Measurements from ENCODE around the gene IQGAP3.

Gene IQGAP3

GRCh38 chr1:156598125-156598524 is 25.8 kb upstream of the IQGAP3 start:
- no peak overlapping the region for H3K4me3 ChIP-seq (ENCODE audit: low read depth, low read length)
- no peak for TF ChIP-seq CTCF (IDR thresholded peaks at IDR 0.05; ENCODE audit: insufficient read depth, low read length, missing control alignments)
- POLR2A ChIA-PET = interaction anchor here (0.7 kb wide), 1 partner anchor 95 kb away, joined by 4 read pairs; no protein-coding TSS in a partner anchor
- CTCF ChIA-PET = interaction anchor here (1.0 to 6.4 kb wide), 6 partner anchors 10 to 212 kb away, joined by 3 to 25 read pairs (median 6); no protein-coding TSS in a partner anchor
- DNase-seq (ENCODE audit: low read depth, low spot score) = no peak

GRCh38 chr1:156596426-156596825 is 24.1 kb upstream of the IQGAP3 start:
- CTCF ChIA-PET = interaction anchor here (0.6 to 1.5 kb wide), 5 partner anchors 12 to 206 kb away, joined by 3 to 6 read pairs (median 5); no protein-coding TSS in a partner anchor
- TF ChIP-seq CTCF (IDR thresholded peaks at IDR 0.05; ENCODE audit: insufficient read depth, low read length, missing control alignments) = no peak
- no peak for DNase-seq (ENCODE audit: low read depth, low spot score)
- POLR2A ChIA-PET = no interaction called here
- no peak overlapping the region for H3K4me3 ChIP-seq (ENCODE audit: low read depth, low read length)

GRCh38 chr1:156595016-156595415 is 22.7 kb upstream of the IQGAP3 start:
- ChIA-PET CTCF (interaction anchor here (1.1 to 4.5 kb wide), 8 partner anchors 9 to 32 kb away, joined by 3 to 51 read pairs (median 6); partner anchors contain the start of gene GPATCH4), POLR2A (no interaction called here)
- no peak for TF ChIP-seq CTCF (IDR thresholded peaks at IDR 0.05; ENCODE audit: insufficient read depth, low read length, missing control alignments)

GRCh38 chr1:156594190-156594589 is 21.8 kb upstream of the IQGAP3 start:
- CTCF ChIA-PET = interaction anchor here (0.6 to 4.5 kb wide), 11 partner anchors 9 to 209 kb away, joined by 3 to 51 read pairs (median 4); partner anchors contain the start of gene GPATCH4
- TF ChIP-seq CTCF (IDR thresholded peaks at IDR 0.05; ENCODE audit: insufficient read depth, low read length, missing control alignments) = no peak
- no peak for DNase-seq (ENCODE audit: low read depth, low spot score)
- H3K4me3 ChIP-seq (ENCODE audit: low read depth, low read length) = no peak overlapping the region
- POLR2A ChIA-PET = interaction anchor here (0.6 kb wide), 1 partner anchor 94 kb away, joined by 4 read pairs; no protein-coding TSS in a partner anchor

More at GRCh38 chr1:156595016-156595415, 22.7 kb upstream of the IQGAP3 start:
- no peak overlapping the region for H3K4me3 ChIP-seq (ENCODE audit: low read depth, low read length)
- no peak for DNase-seq (ENCODE audit: low read depth, low spot score)

DNA sequence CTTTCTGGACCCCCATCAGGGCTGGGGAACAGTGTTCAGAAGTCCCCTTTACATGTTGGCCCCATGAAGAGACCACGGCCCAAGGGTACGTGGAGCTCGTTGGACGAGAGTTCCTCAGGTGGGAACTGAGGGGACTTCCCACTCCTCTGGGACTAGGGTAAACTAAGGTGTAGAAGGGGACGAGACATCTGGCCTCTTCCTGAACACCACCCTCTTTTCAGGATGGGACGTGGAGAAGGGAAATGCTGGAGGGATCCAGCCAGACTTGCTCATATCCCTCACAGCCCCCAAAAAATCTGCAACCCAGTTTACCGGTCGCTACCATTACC is 21.3 kb upstream of the IQGAP3 start:
- CTCF ChIA-PET = interaction anchor here (0.6 to 4.5 kb wide), 11 partner anchors 8 to 208 kb away, joined by 3 to 51 read pairs (median 4); partner anchors contain the start of gene GPATCH4
- no peak overlapping the region for H3K4me3 ChIP-seq (ENCODE audit: low read depth, low read length)
- POLR2A ChIA-PET = no interaction called here

More for the DNA sequence above, 21.3 kb upstream of the IQGAP3 start:
- no peak for DNase-seq (ENCODE audit: low read depth, low spot score)
- no peak for TF ChIP-seq CTCF (IDR thresholded peaks at IDR 0.05; ENCODE audit: insufficient read depth, low read length, missing control alignments)
